PC-9 (cell line): ENCODE measurements around the gene STAG2.

ENCODE experiments used
- CTCF ChIP-seq: fragments of 200-600 bp; sonication (generic); conservative IDR thresholded peaks from 2 replicates; pipeline ENCODE4 v1.6.1; 2017; ENCODE audit warnings: mixed run types, antibody characterized with exemption, mild to moderate bottlenecking, moderate library complexity
- EZH2 ChIP-seq: fragments of 200-600 bp; sonication (generic); IDR thresholded peaks from 2 replicates; pipeline ENCODE4 v1.8.0; 2017; ENCODE audit warnings: antibody characterized with exemption, low read depth

DNA sequence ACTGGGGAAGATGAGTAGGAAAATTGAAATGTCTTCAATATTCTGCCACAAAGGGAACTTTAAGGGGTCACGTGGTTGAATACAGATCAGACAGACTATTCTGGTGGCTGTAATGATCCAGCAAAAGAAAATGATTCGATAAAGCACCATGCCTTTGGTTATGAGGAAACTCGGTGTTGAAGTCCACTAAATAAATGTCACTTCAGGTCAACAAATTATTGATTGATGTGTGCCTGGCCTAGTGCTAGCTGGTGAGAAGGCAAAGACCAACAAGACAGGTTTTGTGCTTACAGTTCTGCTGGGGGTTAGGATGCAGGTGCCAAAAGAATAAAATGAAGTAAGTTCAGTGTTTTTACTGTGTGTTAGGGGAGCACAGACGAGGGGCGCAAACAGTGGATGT is 142.5 kb downstream of the STAG2 start:
- TF ChIP-seq CTCF = no peak
- no peak for TF ChIP-seq EZH2
